ENCODE results near the gene RHBDD3. TPM values are rescaled to one million over a fixed set of nuclear protein-coding genes. Genes with fewer than 3 reads are reported as not detected.

RHBDD3 gene
- 44.8 and 48.0 TPM in 2 replicates for total RNA-seq

DNA sequence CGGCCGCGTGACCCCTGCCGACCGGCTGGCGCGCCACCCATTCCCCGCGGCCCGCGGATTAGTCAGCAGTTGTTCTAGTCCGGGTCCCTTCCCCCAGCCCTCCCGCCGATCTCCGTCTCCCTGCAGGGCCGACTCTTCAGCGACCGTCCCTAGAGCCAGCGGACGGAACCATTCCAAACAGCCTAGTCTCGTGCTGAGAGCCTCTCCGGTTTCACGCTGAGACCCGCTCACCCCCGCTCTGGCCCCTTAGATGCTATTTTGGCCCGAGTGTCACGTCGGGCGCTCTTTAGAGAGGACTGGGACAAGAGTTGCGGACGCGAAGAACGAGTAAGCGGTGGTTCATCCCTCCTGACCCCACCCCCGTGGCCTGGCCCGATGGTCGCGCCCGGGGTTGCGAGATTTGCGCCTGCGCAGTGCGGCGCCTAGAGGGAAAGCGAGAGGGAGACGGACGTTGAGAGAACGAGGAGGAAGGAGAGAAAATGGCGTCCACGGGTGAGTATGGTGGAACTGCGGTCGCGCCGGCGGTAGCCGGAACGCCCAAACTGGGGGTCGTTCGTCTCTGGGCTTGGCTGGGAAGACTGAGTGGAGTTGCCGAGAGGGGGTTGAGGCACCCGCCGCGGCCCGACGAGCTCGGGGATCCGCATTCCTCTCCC lies at the start of gene RHBDD3, which contains the start of gene EWSR1:
Gene RHBDD3 (minus strand): TSS at position 124 of the 653 bp plus-strand sequence. CDS start 2,355 bp downstream, outside the sequence.
Gene EWSR1 (plus strand): TSS at position 411 of the 653 bp plus-strand sequence. CDS start 69 bp downstream, at position 480.
- intact Hi-C loops (cut with micrococcal nuclease), result loop anchor here (1.0 to 5.0 kb wide), 7 partner anchors 39 to 526 kb away; partner anchors contain the start of genes AP1B1, CCDC117, CHEK2 and GAS2L1

DNA sequence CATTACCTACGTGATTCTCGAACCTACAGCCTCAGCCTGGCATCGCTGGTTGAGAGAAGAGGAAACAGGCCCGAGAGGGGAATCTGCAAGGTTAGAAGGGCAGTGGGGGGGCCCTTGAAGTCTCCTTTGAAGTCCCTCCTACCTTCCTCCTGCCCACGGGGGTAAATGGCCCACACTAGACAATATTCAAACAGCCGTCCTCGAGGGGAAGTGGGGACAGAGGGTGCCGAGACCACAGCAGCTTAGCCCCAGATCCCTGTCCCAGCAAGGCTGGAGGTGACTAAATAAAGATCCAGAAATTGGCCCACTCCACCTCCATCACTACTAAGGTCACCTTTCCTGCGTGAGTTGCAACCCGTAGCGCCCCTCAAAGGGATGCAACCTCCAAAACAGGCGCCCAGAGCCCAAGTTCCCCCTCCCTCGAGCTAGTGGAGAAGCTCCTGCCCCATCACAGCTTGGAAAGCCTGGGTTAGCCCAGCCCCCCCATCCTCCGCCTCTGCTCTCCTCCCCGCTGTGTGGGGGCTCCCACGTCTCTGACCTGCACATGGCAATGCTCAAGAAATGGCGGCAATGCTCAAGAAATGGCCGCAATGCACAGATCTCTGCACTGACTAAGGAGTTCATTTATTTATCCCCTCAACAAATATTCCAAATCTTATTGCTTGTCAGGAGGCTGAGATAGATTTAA lies 48.5 kb upstream of the RHBDD3 start:
- intact Hi-C loops (cut with micrococcal nuclease), result no loop called here

- intact Hi-C loops (cut with micrococcal nuclease), result no loop called here
Observed at GRCh38 chr22:29315286-29316140, 47.7 kb upstream of the RHBDD3 start, which contains the start of gene RASL10A. Gene RASL10A, minus strand, starts transcription at chr22:29315697. Its CDS starts 451 bp downstream, at chr22:29315246.

GRCh38 chr22:29314537-29315285 lies 46.9 kb upstream of the RHBDD3 start:
- intact Hi-C loops (cut with micrococcal nuclease), result no loop called here

DNA sequence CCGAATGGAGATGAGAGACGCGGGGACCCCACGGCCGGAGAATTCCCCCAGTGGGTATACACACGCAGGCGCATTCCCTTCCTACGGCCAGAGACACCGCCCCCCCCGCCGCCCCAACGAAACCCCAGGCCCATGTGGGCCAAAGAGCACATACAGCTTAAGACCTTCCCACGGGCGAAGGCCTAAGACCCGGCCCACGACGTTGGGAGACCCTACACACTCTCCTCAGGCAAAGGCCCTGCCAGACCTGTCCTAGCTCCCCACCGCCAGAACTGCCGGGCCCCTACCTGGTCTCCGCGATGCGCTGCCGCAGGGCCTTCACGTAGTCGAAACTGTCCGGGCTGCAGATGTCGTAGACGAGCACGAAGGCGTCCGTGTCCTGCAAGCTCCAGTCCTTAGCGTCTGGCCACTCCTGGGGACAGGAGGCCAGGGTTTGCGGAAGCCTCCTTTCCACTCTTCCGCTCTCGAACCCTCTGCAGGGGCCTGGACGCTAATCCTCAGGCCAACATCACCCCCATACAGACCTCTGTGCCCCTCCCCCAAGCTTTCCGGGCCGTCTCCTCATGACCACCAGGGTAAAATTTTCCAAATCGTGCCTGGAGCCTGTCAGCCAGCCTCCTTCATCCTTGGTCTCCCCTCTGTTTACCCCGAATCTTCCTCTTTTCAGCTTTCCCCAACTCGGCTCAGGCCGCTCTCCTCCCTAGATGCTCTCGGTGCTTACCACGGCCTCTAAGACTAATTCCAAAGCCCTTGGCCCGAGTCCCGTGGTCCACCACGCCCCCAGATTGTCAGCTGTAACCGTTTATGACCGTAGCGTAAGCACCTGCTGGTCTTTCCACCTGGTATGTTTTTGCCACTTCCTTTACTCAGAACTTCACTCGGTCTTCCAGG lies 46.0 kb upstream of the RHBDD3 start:
- intact Hi-C loops (cut with micrococcal nuclease), result no loop called here

- intact Hi-C loops (cut with micrococcal nuclease), result no loop called here
Observed at GRCh38 chr22:29313126-29313575, 45.4 kb upstream of the RHBDD3 start.

DNA sequence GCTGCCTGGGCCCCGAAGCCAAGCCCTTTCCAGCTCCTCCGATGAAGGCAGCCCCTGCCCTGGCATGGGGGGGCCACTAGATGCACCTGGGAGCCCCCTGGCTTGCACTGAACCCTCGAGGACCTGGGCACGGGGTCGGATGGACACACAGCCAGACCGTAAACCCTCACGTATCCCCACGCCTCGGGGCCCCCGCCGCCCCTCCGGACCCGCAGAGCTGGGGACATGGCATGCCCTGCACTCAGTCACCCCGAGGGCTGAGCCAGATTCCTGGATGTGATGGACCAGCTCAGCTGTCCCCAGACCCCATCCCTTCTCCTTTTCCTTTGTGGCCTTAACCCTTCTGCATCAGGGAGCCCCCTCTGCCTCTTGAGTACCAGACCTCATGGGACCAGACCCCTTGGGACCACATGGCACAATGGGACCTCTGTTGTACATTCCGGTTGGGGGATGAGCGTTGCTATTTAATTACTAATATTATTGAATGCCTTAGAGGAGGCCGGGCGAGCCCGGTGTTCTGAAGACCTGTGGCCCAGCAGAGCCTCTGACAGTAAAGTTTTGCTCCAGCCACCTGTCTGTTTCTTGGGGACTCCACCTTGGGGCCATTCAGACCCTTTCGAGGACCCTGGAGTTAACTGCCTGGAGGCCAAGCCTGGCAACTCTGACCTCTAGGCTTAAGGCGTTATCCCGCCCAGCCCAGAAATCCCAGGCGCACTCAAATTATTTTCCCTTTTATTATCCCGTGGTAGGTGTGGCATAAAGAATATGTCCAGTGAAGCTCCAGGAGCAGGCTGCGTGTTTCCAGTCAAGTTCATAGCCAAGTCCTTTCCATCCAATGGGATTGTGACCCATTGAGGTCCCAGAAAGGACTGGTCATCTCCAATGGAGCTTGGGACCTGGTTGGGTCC lies 44.7 kb upstream of the RHBDD3 start:
- intact Hi-C loops (cut with micrococcal nuclease), result no loop called here

- intact Hi-C loops (cut with micrococcal nuclease), result no loop called here
Observed at GRCh38 chr22:29311464-29312217, 43.9 kb upstream of the RHBDD3 start.

DNA sequence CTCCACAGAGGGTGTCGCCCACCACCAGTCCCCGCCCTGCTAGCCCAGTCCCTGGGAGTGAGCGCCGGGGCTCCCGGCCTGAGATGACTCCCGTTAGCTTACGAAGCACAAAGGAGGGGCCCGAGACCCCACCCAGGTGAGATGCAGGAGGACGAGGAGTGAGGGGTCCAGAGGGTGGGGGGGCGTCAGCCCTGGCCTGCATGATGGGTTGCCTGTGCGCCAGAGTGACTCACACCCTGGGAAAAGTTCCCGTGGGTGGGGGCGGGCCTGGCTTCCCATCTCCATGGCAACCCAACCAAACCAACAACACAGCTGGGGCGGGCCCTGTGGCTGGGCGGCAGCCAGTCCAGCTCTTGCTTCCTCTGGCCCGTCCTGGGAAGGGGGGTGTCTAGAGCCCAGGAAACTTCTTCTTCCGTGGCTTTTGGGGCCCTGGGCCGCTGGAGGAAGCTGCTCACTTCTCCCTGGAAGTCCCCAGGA lies 43.1 kb upstream of the RHBDD3 start:
- intact Hi-C loops (cut with micrococcal nuclease), result no loop called here

- intact Hi-C loops (cut with micrococcal nuclease), result no loop called here
Observed at GRCh38 chr22:29310065-29310862, 42.5 kb upstream of the RHBDD3 start.

- intact Hi-C loops (cut with micrococcal nuclease), result loop anchor here (5.0 kb wide), 1 partner anchor 78 kb away; the partner anchor contains the start of gene AP1B1
Observed at GRCh38 chr22:29309332-29310064, 41.7 kb upstream of the RHBDD3 start.

DNA sequence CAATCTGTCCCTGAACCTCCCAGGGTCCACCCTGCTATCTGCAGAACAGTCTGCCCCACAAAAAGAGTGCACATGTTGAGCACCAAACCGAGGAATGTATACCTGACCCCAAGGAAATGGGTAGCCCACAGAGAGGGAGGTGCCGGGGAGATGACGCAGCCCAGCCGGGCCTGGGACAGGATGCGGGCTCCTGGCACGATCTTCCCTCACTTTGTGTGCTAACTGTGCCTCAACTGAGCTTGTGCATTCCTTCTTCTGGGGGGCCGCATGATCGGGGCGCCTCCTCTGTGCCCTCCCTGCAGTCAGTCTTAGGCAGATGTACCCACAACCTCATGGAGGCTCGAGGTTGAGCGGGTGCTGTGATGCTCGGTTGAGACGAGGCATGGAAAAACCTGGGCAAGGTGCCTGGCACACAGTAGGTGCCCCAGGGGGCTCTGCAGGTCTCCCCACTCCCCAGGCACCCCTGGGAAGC lies 41.0 kb upstream of the RHBDD3 start:
- intact Hi-C loops (cut with micrococcal nuclease), result loop anchor here (5.0 kb wide), 1 partner anchor 78 kb away; the partner anchor contains the start of gene AP1B1

DNA sequence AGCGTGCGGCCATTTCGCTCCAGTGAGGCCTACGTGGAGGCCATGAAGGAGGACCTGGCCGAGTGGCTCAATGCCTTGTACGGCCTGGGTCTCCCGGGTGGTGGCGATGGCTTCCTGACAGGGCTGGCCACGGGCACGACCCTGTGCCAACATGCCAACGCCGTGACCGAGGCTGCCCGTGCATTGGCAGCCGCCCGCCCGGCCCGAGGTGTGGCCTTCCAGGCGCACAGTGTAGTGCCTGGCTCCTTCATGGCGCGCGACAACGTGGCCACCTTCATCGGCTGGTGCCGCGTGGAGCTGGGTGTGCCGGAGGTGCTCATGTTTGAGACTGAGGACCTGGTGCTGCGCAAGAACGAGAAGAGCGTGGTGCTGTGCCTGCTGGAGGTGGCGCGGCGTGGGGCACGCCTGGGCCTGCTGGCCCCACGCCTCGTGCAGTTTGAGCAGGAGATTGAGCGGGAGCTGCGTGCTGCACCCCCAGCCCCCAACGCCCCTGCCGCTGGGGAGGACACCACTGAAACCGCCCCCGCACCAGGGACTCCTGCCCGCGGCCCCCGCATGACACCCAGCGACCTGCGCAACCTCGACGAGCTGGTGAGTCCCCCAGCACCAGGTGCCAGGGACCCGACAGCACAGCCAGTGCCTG lies 40.5 kb upstream of the RHBDD3 start:
- intact Hi-C loops (cut with micrococcal nuclease), result loop anchor here (5.0 kb wide), 1 partner anchor 79 kb away; the partner anchor contains the start of gene AP1B1

- intact Hi-C loops (cut with micrococcal nuclease), result loop anchor here (2.0 to 5.0 kb wide), 2 partner anchors 39 to 80 kb away; partner anchors contain the start of genes AP1B1 and EWSR1
Observed at GRCh38 chr22:29307596-29308147, 39.9 kb upstream of the RHBDD3 start.

Measured in T-helper 1 cell treated with Interleukin-12 subunit alpha and Interleukin-12 subunit beta and Interleukin-4 antibody, amounts not matched to agents 30 ng/mL and 1 ng/mL, for 36 hours (primary cell).